CD4-positive, alpha-beta T cell treated with Interferon gamma for 1 hour (primary cell): ENCODE data around the gene LINGO3.

Source experiments
- DNase-seq: peaks from one replicate; pipeline ENCODE4 v3.0.0-alpha.2; 2020

LINGO3 gene

GRCh38 chr19:2325281-2326046, 17.5 kb upstream of the LINGO3 start:
- DNase-seq, result no peak

- peak; percentile 34 for DNase-seq
These were observed 16.4 kb upstream of the LINGO3 start for GRCh38 chr19:2324220-2324948.

- no peak for DNase-seq
These were observed 15.8 kb upstream of the LINGO3 start for GRCh38 chr19:2323707-2324106.

GRCh38 chr19:2321565-2322283, 13.8 kb upstream of the LINGO3 start:
- no peak for DNase-seq

GRCh38 chr19:2320939-2321338, 13.0 kb upstream of the LINGO3 start:
- no peak for DNase-seq

- DNase-seq, result no peak
These were observed 12.1 kb upstream of the LINGO3 start for GRCh38 chr19:2320049-2320448.

- no peak for DNase-seq
These were observed 11.6 kb upstream of the LINGO3 start for GRCh38 chr19:2319551-2319950.

- DNase-seq, result no peak
These were observed 11.0 kb upstream of the LINGO3 start for GRCh38 chr19:2318923-2319322.

- DNase-seq, result no peak
These were observed 9.8 kb upstream of the LINGO3 start for GRCh38 chr19:2317756-2318155.

- DNase-seq, result no peak
These were observed 9.3 kb upstream of the LINGO3 start for GRCh38 chr19:2317300-2317699.

GRCh38 chr19:2315818-2316353, 7.9 kb upstream of the LINGO3 start:
- DNase-seq, result peak; percentile 76

GRCh38 chr19:2315121-2315817, 7.3 kb upstream of the LINGO3 start:
- DNase-seq, result no peak

GRCh38 chr19:2312820-2313501, 5.0 kb upstream of the LINGO3 start:
- no peak for DNase-seq

- DNase-seq, result no peak
These were observed 3.1 kb upstream of the LINGO3 start for GRCh38 chr19:2311093-2311492.

- no peak for DNase-seq
These were observed 1.9 kb upstream of the LINGO3 start for GRCh38 chr19:2309734-2310362.

GRCh38 chr19:2307518-2308012, 389 bp downstream of the LINGO3 start:
- no peak for DNase-seq

GRCh38 chr19:2306971-2307370, 983 bp downstream of the LINGO3 start:
- no peak for DNase-seq

- no peak for DNase-seq
These were observed 1.6 kb downstream of the LINGO3 start for GRCh38 chr19:2306281-2306806.

GRCh38 chr19:2305452-2306280, 2.3 kb downstream of the LINGO3 start:
- DNase-seq, result no peak

- DNase-seq, result no peak
These were observed 4.6 kb downstream of the LINGO3 start for GRCh38 chr19:2303211-2303798.
